Chondrocyte (in vitro differentiated cells): ENCODE measurements around the gene TUFT1. TPM values are rescaled to one million over a fixed set of nuclear protein-coding genes. Genes with fewer than 3 reads are reported as not detected.

ENCODE experiments used
- DNase-seq: peaks from one replicate; pipeline ENCODE4 v3.0.0; 2021; ENCODE audit warnings: mixed read lengths, low spot score
- H3K27ac Mint-ChIP-seq: one replicate; pipeline ENCODE4 v1.8.0; 2021; ENCODE audit warnings: mild to moderate bottlenecking, moderate library complexity, mixed read lengths; ENCODE audit not compliant: unreplicated experiment
- H3K27me3 Mint-ChIP-seq: 2 replicates; pipeline ENCODE4 v1.8.0; 2021; ENCODE audit warnings: low read depth, mixed read lengths
- H3K36me3 Mint-ChIP-seq: 2 replicates; pipeline ENCODE4 v1.8.0; 2021; ENCODE audit warnings: low read depth, mixed read lengths
- H3K4me1 Mint-ChIP-seq: 2 replicates; pipeline ENCODE4 v1.8.0; 2021; ENCODE audit warnings: low read depth, mild to moderate bottlenecking, mixed read lengths
- H3K4me3 Mint-ChIP-seq: one replicate; pipeline ENCODE4 v1.8.0; 2021; ENCODE audit warnings: mild to moderate bottlenecking, moderate library complexity, mixed read lengths; ENCODE audit not compliant: unreplicated experiment
- H3K9me3 Mint-ChIP-seq: 2 replicates; pipeline ENCODE4 v1.8.0; 2021; ENCODE audit warnings: low read depth, mixed read lengths
- total RNA-seq: library from RNA; stranded (reverse); gene quantifications from 3 replicates; pipeline ENCODE4 v1.2.1, GENCODE V29; 2021
- TF ChIP-seq, protein P1 (sequence below): fragments of 200-600 bp; sonication (generic); IDR thresholded peaks from 2 replicates; pipeline ENCODE4 v1.5.0; 2021; ENCODE audit warnings: antibody characterized with exemption, mild to moderate bottlenecking, moderate library complexity

Gene TUFT1
- total RNA-seq, 1 donor from 2014 or later: 33.0 TPM

DNA sequence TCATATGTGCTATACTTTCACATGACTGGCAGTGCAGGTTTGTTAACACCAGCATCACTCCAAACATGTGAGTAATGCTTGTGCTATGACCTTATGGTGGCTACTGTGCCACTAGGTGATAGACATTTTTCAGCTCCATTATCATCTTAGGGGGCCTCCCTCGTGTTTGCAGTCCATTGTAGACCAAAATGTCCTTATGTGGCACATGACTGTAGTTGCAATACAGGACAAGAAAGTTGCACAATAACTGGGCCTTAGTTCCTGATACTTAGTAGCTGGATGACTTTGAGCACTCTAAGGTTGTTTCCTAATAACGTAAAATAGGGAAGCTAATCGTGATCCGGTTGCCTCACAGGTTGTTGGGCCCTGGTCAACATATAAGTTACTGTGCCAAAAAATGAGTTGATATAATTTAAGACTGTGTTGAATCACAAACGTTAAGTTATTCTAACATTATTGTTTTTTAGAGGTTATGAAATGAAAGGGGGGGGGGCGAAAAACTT, 71.2 kb downstream of the TUFT1 start:
- H3K4me1 Mint-ChIP-seq: peaks cover 47% of the 10 kb centered on the region
- H3K9me3 Mint-ChIP-seq: no peaks in the 10 kb centered on the region
- peaks cover 1% of the 10 kb centered on the region for H3K36me3 Mint-ChIP-seq
- TF ChIP-seq, protein P1, sequence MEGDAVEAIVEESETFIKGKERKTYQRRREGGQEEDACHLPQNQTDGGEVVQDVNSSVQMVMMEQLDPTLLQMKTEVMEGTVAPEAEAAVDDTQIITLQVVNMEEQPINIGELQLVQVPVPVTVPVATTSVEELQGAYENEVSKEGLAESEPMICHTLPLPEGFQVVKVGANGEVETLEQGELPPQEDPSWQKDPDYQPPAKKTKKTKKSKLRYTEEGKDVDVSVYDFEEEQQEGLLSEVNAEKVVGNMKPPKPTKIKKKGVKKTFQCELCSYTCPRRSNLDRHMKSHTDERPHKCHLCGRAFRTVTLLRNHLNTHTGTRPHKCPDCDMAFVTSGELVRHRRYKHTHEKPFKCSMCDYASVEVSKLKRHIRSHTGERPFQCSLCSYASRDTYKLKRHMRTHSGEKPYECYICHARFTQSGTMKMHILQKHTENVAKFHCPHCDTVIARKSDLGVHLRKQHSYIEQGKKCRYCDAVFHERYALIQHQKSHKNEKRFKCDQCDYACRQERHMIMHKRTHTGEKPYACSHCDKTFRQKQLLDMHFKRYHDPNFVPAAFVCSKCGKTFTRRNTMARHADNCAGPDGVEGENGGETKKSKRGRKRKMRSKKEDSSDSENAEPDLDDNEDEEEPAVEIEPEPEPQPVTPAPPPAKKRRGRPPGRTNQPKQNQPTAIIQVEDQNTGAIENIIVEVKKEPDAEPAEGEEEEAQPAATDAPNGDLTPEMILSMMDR: no peak
- DNase-seq: no peak
- H3K27me3 Mint-ChIP-seq: no peaks in the 10 kb centered on the region
- H3K27ac Mint-ChIP-seq: peak overlapping the region; percentile 93
- peak overlapping the region; percentile 99 for H3K4me3 Mint-ChIP-seq

DNA sequence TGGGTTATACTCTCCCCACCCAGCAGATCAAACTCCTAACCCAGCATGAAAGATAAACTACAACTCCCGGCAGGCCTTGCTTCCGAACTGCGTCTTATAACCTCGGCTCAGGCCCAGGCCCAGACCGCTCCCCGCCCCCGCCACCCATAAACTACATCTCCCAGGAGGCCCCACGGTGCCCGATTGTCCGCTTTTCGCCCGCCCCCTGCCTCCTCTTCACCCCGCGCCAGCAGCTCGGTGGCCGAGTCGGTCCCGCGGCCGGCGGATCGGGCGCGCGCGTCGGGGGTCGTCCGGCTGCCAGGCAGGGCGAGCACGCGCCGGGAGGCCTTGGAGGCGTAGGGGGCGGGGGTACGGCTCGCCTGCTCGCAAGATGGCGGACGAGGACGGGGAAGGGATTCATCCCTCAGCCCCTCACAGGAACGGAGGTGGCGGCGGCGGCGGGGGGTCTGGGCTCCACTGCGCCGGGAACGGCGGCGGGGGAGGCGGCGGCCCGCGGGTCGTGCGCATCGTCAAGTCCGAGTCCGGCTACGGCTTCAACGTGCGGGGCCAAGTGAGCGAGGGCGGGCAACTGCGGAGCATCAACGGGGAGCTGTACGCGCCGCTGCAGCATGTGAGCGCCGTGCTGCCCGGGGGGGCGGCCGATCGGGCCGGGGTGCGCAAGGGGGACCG, 71.9 kb downstream of the TUFT1 start, which contains the start of gene SNX27:
Gene SNX27 (plus strand): TSS at position 219 of the 669 bp plus-strand sequence. CDS start 152 bp downstream, at position 371.
- peak; percentile 94 for DNase-seq
- Mint-ChIP-seq H3K4me1 (peaks cover 53% of the 10 kb centered on the region), H3K27ac (peak within 1 kb of the TSS; percentile 93), H3K36me3 (peaks cover 1% of the 10 kb centered on the region), H3K9me3 (no peaks in the 10 kb centered on the region), H3K4me3 (peak within 1 kb of the TSS; percentile 99), H3K27me3 (no peaks in the 10 kb centered on the region)
- TF ChIP-seq, protein P1: no peak

DNA sequence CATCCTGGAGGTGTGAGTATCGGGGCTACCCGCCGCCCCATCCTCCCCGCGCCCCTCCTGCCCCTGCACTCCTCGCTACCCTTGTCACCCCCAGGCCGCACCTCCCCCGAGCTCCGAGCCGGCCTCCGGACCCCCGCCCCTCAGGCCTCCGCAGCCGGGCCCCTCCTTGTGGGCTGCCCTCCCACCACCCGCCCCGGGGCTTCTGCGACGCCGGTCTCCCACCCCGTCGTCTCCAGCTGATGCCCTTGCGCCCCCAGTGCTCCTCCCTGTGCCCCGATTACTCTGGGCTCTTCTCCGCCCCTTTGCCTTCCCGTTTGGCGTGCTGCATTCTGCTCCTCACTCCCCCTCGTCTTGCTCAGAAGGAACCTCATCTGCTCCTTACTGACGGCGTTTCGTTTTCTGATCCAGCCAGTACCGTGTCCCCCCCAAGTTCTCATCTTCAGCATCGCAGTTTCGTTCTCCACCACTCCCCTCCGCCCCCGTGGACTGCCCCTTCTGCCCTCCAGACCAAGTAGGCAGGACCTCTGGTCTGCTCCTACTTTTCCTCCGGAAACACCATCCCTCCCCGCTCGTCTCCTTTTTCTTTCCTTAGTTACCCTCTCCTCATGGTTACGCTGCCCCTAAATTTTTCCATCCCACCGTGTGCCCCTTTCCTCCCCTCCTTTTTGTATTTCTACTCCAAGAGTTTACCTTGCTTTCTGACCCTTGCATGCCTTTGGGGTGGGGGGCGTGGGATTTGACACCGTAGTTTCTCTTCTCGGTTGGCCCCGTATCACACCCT, 72.6 kb downstream of the TUFT1 start:
- H3K4me3 Mint-ChIP-seq: peak overlapping the region; percentile 99
- no peak for DNase-seq
- no peaks in the 10 kb centered on the region for H3K9me3 Mint-ChIP-seq
- H3K4me1 Mint-ChIP-seq: peaks cover 50% of the 10 kb centered on the region
- TF ChIP-seq, protein P1: no peak
- peak overlapping the region; percentile 93 for H3K27ac Mint-ChIP-seq
- no peaks in the 10 kb centered on the region for H3K27me3 Mint-ChIP-seq
- H3K36me3 Mint-ChIP-seq: peaks cover 1% of the 10 kb centered on the region

DNA sequence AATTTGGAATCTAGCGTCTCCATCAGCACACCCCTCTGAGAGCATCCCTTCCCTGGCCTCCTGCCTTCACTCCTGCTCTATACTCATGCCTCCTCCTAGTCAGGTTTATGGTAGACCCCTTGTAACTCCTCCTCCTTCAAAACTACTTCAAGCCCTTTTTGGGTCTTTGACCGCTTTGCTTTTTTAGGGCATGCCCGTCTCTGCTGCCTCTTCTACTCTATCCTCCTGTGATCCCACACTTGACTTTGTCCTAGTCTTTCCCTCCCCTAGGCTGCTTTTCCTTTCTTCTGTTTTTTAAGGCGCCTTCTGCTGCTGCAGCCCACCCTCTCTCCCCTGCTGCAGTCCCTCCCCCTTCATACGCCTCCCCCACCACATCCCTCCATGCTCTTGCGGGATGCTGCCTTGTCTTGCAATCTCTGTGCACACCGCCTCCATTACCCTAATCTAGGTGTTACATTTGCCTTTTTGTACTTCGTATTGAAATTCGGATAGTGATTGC, 73.2 kb downstream of the TUFT1 start:
- Mint-ChIP-seq H3K9me3 (no peaks in the 10 kb centered on the region), H3K4me3 (peak overlapping the region; percentile 99), H3K36me3 (peaks cover 1% of the 10 kb centered on the region), H3K27ac (peak overlapping the region; percentile 93), H3K27me3 (no peaks in the 10 kb centered on the region), H3K4me1 (peaks cover 47% of the 10 kb centered on the region)
- DNase-seq: no peak
- TF ChIP-seq, protein P1: no peak
